Measurements from ENCODE around the gene ADAMTS6.

DNA sequence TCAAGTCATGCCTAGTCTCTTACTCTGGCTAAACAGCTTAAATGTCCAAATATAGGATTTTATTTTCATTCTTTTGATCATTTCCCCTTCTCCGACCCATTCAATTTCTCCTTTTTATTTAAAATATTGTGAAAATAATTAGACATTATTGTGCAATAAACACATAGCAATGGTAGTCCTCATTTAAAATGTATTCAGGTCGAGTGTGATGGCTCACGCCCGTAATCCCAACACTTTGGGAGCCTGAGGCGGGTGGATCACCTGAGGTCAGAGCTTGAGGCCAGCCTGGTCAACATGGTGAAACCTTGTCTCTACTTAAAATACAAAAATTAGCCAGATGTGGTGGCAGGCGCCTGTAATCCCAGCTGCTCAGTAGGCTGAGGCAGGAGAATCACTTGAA is 26.7 kb downstream of the ADAMTS6 start:
- no peak for TF ChIP-seq POLR2A (IDR thresholded peaks at IDR 0.05; ENCODE audit: low read length)
- no peak for TF ChIP-seq GATA1 (IDR thresholded peaks at IDR 0.05; ENCODE audit: low read depth, low read length)
